T-cell (primary cell): ENCODE measurements around the gene DBN1. TPM values are rescaled to one million over a fixed set of nuclear protein-coding genes. Genes with fewer than 3 reads are reported as not detected.

Source experiments
- ATAC-seq, 4 experiments: fragments of 200-7000 bp in 3 of 4; fragments of 150-1000 bp in 1 of 4; cut with Tn5 transposase; replicated peaks in 1 of 4; 1 replicate in 3 of 4; 2 replicates in 1 of 4; pipeline ENCODE4 v1.10.0; 2021; ENCODE audit warnings: moderate library complexity in 3 of 4, mild to moderate bottlenecking in 2 of 4, moderate number of reproducible peaks in 1 of 4
- CTCF ChIA-PET, 2 donors: fragments of 300-600 bp; sonication (Branson Sonifier 250); formaldehyde crosslinking; loops; one replicate each; lab custom pipeline; 2022; ENCODE audit warnings: antibody characterized with exemption in 2 of 2; lab: Charles Lee
- POLR2A ChIA-PET, 2 donors: fragments of 300-600 bp; sonication (Branson Sonifier 250); formaldehyde crosslinking; loops; one replicate each; lab custom pipeline; 2022; ENCODE audit warnings: antibody characterized with exemption in 2 of 2; lab: Charles Lee
- DNase-seq, 35 experiments: peaks; one replicate each; pipeline versions ENCODE4 v3.0.0 to v3.0.0-alpha.2; 2013 to 2023
- H3K27ac ChIP-seq: one replicate; pipeline ENCODE4 v1.5.1; 2013; ENCODE audit warnings: low read length
- H3K27me3 ChIP-seq, 2 experiments: replicated peaks in 1 of 2; 1 replicate in 1 of 2; 2 replicates in 1 of 2; pipeline versions ENCODE4 v1.6.1 to v1.7.0; 2013; ENCODE audit warnings: low read length in 1 of 2, mixed read lengths in 1 of 2; ENCODE audit not compliant: control insufficient read depth in 2 of 2, insufficient read depth in 2 of 2; ENCODE audit errors: extremely low read depth in 1 of 2
- H3K36me3 ChIP-seq, 2 donors: 1 replicate in 1 of 2; 2 replicates in 1 of 2; pipeline versions ENCODE4 v1.6.1 to v1.7.0; 2013; ENCODE audit warnings: low read length in 1 of 2; ENCODE audit not compliant: control insufficient read depth in 2 of 2, insufficient read depth in 1 of 2; ENCODE audit errors: extremely low read depth in 1 of 2
- H3K4me1 ChIP-seq, 2 experiments: 1 replicate in 1 of 2; 2 replicates in 1 of 2; pipeline versions ENCODE4 v1.6.1 to v1.7.0; 2013; ENCODE audit warnings: low read length in 2 of 2, mixed read lengths in 1 of 2; ENCODE audit not compliant: insufficient read depth in 2 of 2, control insufficient read depth in 1 of 2; ENCODE audit errors: extremely low read depth in 1 of 2
- H3K4me3 ChIP-seq, 2 donors: 1 replicate in 1 of 2; 2 replicates in 1 of 2; pipeline versions ENCODE4 v1.5.1 to v1.7.0; 2013; ENCODE audit warnings: mild to moderate bottlenecking in 2 of 2, low read length in 1 of 2, moderate library complexity in 1 of 2; ENCODE audit not compliant: control insufficient read depth in 1 of 2; ENCODE audit errors: extremely low read depth in 1 of 2
- H3K9me3 ChIP-seq: 2 replicates; pipeline ENCODE4 v1.7.0; 2013
- H3K27ac Mint-ChIP-seq, 2 donors: one replicate each; pipeline ENCODE4 v1.8.0; 2020 to 2021; ENCODE audit warnings: mild to moderate bottlenecking in 2 of 2, mixed read lengths in 2 of 2
- H3K27me3 Mint-ChIP-seq, 2 donors: one replicate each; pipeline ENCODE4 v1.8.0; 2021 to 2022; ENCODE audit warnings: mixed read lengths in 2 of 2
- H3K36me3 Mint-ChIP-seq: one replicate; pipeline ENCODE4 v1.8.0; 2021; ENCODE audit warnings: mixed read lengths
- H3K4me1 Mint-ChIP-seq, 3 donors: one replicate each; pipeline ENCODE4 v1.8.0; 2020 to 2022; ENCODE audit warnings: mixed read lengths in 3 of 3, mild to moderate bottlenecking in 1 of 3
- H3K4me3 Mint-ChIP-seq, 3 donors: one replicate each; pipeline ENCODE4 v1.8.0; 2020 to 2022; ENCODE audit warnings: mild to moderate bottlenecking in 3 of 3, mixed read lengths in 3 of 3, moderate library complexity in 3 of 3
- H3K9me3 Mint-ChIP-seq, 3 donors: one replicate each; pipeline ENCODE4 v1.8.0; 2020 to 2022; ENCODE audit warnings: mixed read lengths in 3 of 3
- WGBS: methylation state at CpG from one replicate; pipeline ENCODE4 v1.1.5; 2013; ENCODE audit warnings: missing lambda C conversion rate; ENCODE audit not compliant: insufficient coverage; 5-methylcytosine and 5-hydroxymethylcytosine counted together
- total RNA-seq, 35 experiments: library from RNA in 6 of 35; stranded (reverse) in 6 of 35; fragments of 120-200 nt in 1 of 35; gene quantifications; one replicate each; pipeline versions ENCODE4 v1.2.1 to v1.2.4 and lab custom pipeline; 2013 to 2026

DBN1 gene
- total RNA-seq, 5 donors from 2014 or later (not counting 1 experiment from before 2014, with no cell fraction given): 11.6 to 41.3 (median 21.1) TPM

DNA sequence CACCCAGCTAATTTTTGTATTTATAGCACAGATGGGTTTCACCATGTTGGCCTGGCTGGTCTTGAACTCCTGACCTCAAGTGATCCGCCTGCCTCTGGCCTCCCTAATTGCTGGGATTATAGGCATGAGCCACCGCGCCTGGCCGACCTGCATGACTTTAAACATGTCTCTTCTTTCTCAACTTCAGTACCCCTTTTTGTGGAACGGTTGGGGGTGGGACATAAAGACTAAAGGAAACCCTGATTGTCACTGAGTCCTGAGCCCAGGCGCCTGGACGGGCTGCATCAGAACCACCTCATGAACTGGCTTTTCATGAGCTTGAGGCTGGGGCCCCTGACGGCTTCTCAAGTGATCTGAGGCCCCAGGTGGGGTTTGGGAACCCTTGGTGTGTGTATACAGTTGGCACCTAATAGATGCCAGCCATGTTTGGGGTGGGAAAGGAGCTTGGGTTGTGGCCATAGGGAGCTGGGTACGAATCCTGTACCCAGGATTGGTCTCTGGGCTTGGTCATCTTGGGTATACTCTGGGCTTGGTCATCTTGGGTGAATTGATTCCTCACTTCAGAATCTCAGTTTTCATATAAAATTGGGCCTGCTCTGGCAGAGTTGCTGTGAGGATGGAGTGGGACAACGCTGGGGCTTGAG, 44.7 kb downstream of the DBN1 start:
- no peaks in the 10 kb centered on the region for H3K9me3 Mint-ChIP-seq
- Histone ChIP-seq H3K27ac (peak overlapping the region; percentile 84), H3K9me3 (no peaks in the 10 kb centered on the region), H3K36me3 (peaks cover 13 to 43% of the 10 kb centered on the region in 2 donors), H3K27me3 (no peaks in the 10 kb centered on the region), H3K4me3 (peak overlapping the region; percentile 68 to 85), H3K4me1 (peaks cover 55 to 88% of the 10 kb centered on the region in 2 experiments)
- peak overlapping the region; percentile 79 to 92 (median 86) for H3K4me3 Mint-ChIP-seq
- ATAC-seq (no peak), DNase-seq (no peak)
- H3K4me1 Mint-ChIP-seq: peaks cover 65 to 81% (median 78%) of the 10 kb centered on the region in 3 donors
- no peaks in the 10 kb centered on the region for H3K27me3 Mint-ChIP-seq
- WGBS: 4% methylated on average over 3 of the region's 10 CpGs
- CTCF ChIA-PET: interaction anchor here in 1 of 2 donors (0.9 to 2.2 kb wide), 5 partner anchors 10 to 38 kb away, joined by 3 to 12 read pairs (median 4); no protein-coding TSS in a partner anchor
- H3K36me3 Mint-ChIP-seq: peaks cover 11% of the 10 kb centered on the region
- POLR2A ChIA-PET: no interaction called here
- H3K27ac Mint-ChIP-seq: peak overlapping the region; percentile 95

DNA sequence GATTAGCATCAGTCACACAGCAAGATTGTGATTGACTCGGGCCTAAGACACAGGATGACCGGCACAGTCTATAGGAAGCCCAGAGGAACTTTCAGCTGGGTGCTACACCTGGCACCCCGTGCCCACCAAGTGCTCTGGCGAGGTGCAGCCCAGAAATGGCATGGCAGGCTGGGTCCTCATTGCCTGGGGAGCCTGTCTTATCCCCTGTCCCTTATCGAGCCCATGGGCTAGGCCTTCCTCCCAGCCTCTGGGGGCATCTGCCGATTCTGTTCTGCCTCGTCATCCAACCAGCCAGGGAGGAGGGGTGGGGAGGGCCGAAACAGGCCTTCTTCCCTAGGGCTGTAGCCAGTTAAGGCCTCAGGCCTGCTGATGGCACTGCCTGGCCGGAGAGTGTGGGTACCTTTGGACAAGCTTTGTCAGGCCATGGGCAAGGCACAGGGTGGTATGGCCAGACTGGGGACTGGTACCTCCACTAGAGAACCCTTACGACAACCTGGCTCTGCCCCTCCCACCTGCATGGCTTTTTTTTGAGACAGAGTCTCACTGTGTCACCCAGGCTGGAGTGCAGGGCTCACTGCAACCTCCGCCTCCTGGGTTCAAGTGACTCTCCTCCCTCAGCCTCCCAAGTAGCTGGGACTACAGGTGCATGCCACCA, 45.4 kb downstream of the DBN1 start:
- Mint-ChIP-seq H3K9me3 (no peaks in the 10 kb centered on the region), H3K27me3 (no peaks in the 10 kb centered on the region), H3K36me3 (peaks cover 8% of the 10 kb centered on the region), H3K4me1 (peaks cover 61 to 76% (median 74%) of the 10 kb centered on the region in 3 donors), H3K27ac (peak overlapping the region; percentile 95), H3K4me3 (peak overlapping the region; percentile 79 to 92 (median 86))
- H3K9me3 ChIP-seq: no peaks in the 10 kb centered on the region
- ChIA-PET POLR2A (interaction anchor here in 1 of 2 donors (1.0 kb wide), 1 partner anchor 16 kb away, joined by 3 read pairs; no protein-coding TSS in a partner anchor), CTCF (interaction anchor here in 1 of 2 donors (0.9 to 3.2 kb wide), 4 partner anchors 11 to 27 kb away, joined by 3 to 37 read pairs (median 16); no protein-coding TSS in a partner anchor)
- WGBS: 7% methylated on average over 8 of the region's 11 CpGs
- H3K27me3 ChIP-seq: no peaks in the 10 kb centered on the region
- ATAC-seq (no peak), DNase-seq (peak in 3 of 35 experiments; percentile 18 to 35 (median 22))
- H3K27ac ChIP-seq: peak overlapping the region; percentile 84
- H3K36me3 ChIP-seq: peaks cover 9 to 37% of the 10 kb centered on the region in 2 donors
- peaks cover 48 to 81% of the 10 kb centered on the region in 2 experiments for H3K4me1 ChIP-seq
- peak overlapping the region; percentile 68 to 85 for H3K4me3 ChIP-seq

DNA sequence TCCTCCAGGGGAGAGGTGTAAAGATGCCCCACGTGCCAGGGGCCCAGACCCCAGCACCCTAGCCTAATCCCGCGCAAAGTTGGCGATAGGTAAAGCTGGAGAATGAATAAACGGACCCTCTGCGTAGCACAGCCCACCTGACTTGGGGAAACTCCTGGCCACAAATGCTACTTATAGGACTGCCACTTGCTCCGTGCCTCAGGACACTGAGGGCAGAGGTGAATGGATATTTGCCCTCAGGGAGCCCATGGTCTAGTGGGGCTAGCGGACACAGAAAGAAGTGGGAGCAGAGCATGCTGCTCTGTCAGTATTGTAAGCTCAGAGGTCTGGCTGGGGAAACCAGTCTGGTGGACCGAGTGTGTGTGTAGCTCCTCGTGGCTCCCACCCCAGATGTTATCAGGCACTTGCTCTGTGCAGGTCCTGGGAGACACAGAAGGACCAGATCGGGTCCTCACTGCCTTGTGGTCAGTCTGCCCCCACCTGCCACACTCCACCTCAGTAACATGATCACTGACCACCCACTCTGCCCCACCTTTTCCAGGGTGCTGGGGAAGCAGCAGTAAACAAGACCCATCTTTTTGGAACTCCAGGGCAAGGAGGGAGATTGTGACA, 46.1 kb downstream of the DBN1 start:
- peaks cover 41 to 74% of the 10 kb centered on the region in 2 experiments for H3K4me1 ChIP-seq
- peak overlapping the region; percentile 95 for H3K27ac Mint-ChIP-seq

DNA sequence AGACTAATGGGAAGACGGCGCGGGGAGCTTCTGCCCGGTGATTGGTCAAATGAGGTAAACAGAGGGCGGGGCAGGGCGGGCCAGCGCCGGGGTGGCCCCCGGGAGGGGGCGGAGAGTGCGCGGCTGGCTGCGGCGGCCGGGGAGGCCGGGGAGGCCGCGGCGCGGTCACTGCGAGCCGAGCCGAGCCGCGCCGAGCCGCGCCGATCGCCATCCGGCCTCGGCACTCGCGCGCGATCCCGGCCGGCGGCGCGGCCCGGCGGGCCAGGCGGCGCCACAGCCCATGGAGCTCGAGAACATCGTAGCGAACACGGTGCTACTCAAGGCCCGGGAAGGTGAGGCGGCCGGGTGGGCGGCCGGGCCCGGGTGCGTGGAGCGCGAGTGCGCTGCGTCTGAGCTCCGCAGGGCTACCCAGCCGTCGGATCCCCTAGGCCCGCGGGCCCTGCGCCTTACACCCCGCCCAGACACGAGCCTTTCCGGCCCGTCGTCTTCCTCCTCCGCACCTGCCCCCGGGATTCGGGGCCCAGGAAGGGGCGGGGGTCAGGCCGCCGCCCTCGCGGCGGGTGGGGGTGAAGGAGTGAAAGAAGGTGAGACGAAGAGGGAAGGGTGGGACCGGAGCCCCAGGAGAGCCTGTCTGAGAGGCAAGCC, 46.7 kb downstream of the DBN1 start, which contains the start of gene GRK6:
Gene GRK6 (plus strand): TSS at position 111 of the 645 bp plus-strand sequence. CDS start 170 bp downstream, at position 281.
- H3K4me1 ChIP-seq: peaks cover 37 to 68% of the 10 kb centered on the region in 2 experiments

More for the DNA sequence above, 46.1 kb downstream of the DBN1 start:
- peak overlapping the region; percentile 84 for H3K27ac ChIP-seq
- Mint-ChIP-seq H3K9me3 (no peaks in the 10 kb centered on the region), H3K27me3 (no peaks in the 10 kb centered on the region), H3K4me3 (peak overlapping the region; percentile 79 to 92 (median 86)), H3K4me1 (peaks cover 58 to 70% (median 67%) of the 10 kb centered on the region in 3 donors), H3K36me3 (peaks cover 8% of the 10 kb centered on the region)
- no peaks in the 10 kb centered on the region for H3K9me3 ChIP-seq
- ChIA-PET POLR2A (interaction anchor here (1.0 to 2.1 kb wide), 3 partner anchors 14 to 18 kb away, joined by 3 to 9 read pairs (median 3); no protein-coding TSS in a partner anchor), CTCF (interaction anchor here in 1 of 2 donors (1.4 to 3.2 kb wide), 7 partner anchors 18 to 37 kb away, joined by 3 to 37 read pairs (median 17); partner anchors contain the start of gene PRR7)
- 1% methylated on average over 10 of the region's 11 CpGs for WGBS
- ATAC-seq (no peak), DNase-seq (no peak)
- H3K36me3 ChIP-seq: peaks cover 4 to 30% of the 10 kb centered on the region in 2 donors
- no peaks in the 10 kb centered on the region for H3K27me3 ChIP-seq
- peak overlapping the region; percentile 68 to 85 for H3K4me3 ChIP-seq

DNA sequence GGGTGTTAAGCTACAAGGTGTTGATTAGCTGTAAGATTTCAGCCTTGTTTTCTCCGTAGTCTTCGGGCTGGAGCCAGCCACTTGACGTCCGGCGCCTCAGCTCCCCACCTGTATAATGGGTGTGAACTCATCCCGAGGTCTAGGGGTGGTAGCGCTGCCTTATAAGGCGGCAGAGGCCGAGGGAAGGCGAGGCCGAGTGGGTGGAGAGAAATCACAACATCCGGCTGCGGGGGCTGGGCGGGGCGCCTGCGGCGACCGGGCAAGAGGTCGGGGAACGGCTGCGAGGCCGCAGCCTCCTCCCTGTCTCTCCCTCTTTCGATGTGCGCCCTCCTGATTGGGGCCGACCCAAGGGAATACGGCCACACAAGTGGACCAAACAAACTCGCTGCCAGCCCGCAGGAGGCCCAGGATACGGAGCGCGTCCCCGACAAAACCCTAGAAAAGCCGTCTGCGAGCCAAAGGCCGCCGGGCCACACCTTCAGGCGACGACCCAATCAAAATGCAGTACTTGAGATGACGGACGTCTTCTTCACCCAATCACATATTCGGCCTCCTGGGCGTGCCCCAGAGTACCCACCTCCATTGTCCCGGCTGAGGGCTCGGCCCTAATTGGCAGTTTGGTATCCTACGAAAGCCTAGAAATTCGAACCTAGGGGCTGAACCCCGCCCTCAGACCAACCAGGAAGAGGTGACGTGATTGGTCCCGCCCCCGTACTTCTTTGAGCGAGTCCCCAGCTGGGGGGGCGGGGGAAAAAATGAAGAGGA, 47.5 kb downstream of the DBN1 start:
- peaks cover 32 to 61% of the 10 kb centered on the region in 2 experiments for H3K4me1 ChIP-seq
- Mint-ChIP-seq H3K36me3 (peaks cover 4% of the 10 kb centered on the region), H3K27me3 (no peaks in the 10 kb centered on the region), H3K4me3 (peak overlapping the region; percentile 79 to 92 (median 90)), H3K9me3 (no peaks in the 10 kb centered on the region), H3K4me1 (peaks cover 49 to 56% (median 53%) of the 10 kb centered on the region in 3 donors), H3K27ac (peak overlapping the region; percentile 99)
- ChIA-PET POLR2A (interaction anchor here (0.6 to 2.1 kb wide), 7 partner anchors 13 to 37 kb away, joined by 3 to 13 read pairs (median 5); no protein-coding TSS in a partner anchor), CTCF (interaction anchor here in 1 of 2 donors (0.5 to 3.2 kb wide), 12 partner anchors 13 to 110 kb away, joined by 3 to 37 read pairs (median 6); partner anchors contain the start of gene PRR7)
- peaks cover 4 to 20% of the 10 kb centered on the region in 2 donors for H3K36me3 ChIP-seq
- peak overlapping the region; percentile 71 to 77 for H3K4me3 ChIP-seq
- H3K9me3 ChIP-seq: no peaks in the 10 kb centered on the region
- DNase-seq (peak; percentile 98 to 100 (median 100)), ATAC-seq (peak; percentile 80 to 82 (median 80))
- under 1% methylated on average over 44 of the region's 52 CpGs for WGBS
- no peaks in the 10 kb centered on the region for H3K27me3 ChIP-seq
- H3K27ac ChIP-seq: peak overlapping the region; percentile 87

More for the DNA sequence above, 46.7 kb downstream of the DBN1 start, which contains the start of gene GRK6:
- Histone ChIP-seq H3K9me3 (no peaks in the 10 kb centered on the region), H3K4me3 (peak within 1 kb of the TSS; percentile 77 to 85), H3K27ac (peak within 1 kb of the TSS; percentile 87), H3K36me3 (peaks cover 4 to 23% of the 10 kb centered on the region in 2 donors), H3K27me3 (no peaks in the 10 kb centered on the region)
- DNase-seq (peak in 34 of 35 experiments; percentile 47 to 78 (median 61)), ATAC-seq (peak; percentile 15 to 72 (median 66))
- Mint-ChIP-seq H3K36me3 (peaks cover 8% of the 10 kb centered on the region), H3K9me3 (no peaks in the 10 kb centered on the region), H3K27me3 (no peaks in the 10 kb centered on the region), H3K4me3 (peak within 1 kb of the TSS; percentile 79 to 92 (median 90)), H3K27ac (peak within 1 kb of the TSS; percentile 99), H3K4me1 (peaks cover 56 to 63% (median 60%) of the 10 kb centered on the region in 3 donors)
- ChIA-PET CTCF (interaction anchor here in 1 of 2 donors (0.5 to 3.2 kb wide), 11 partner anchors 12 to 80 kb away, joined by 3 to 37 read pairs (median 7); partner anchors contain the start of gene PRR7), POLR2A (interaction anchor here (0.6 to 2.1 kb wide), 7 partner anchors 14 to 37 kb away, joined by 3 to 13 read pairs (median 5); no protein-coding TSS in a partner anchor)
- WGBS: under 1% methylated on average over 66 of the region's 82 CpGs
